HL-60 (cell line): ENCODE data around the gene PRDM2.

Source experiments
- DNase-seq, 2 experiments: peaks; one replicate each; pipeline ENCODE4 v3.0.0-alpha.2; 2010 to 2020; ENCODE audit warnings: low read depth in 1 of 2, low spot score in 1 of 2
- H3K27ac ChIP-seq: fragments of 250-450 bp; sonication (Bioruptor Pico); replicated peaks from 2 replicates; pipeline ENCODE4 v1.5.1; 2020; ENCODE audit warnings: mild to moderate bottlenecking, moderate library complexity
- H3K27me3 ChIP-seq: fragments of 250-450 bp; sonication (Bioruptor Pico); 2 replicates; pipeline ENCODE4 v1.5.1; 2021; ENCODE audit warnings: mild to moderate bottlenecking, moderate library complexity; ENCODE audit not compliant: insufficient read depth, poor library complexity, severe bottlenecking
- H3K4me3 ChIP-seq: replicated peaks from 2 replicates; pipeline ENCODE4 v1.5.1; 2011; ENCODE audit warnings: mild to moderate bottlenecking, control low read depth, low read length; ENCODE audit not compliant: insufficient read depth
- GABPA ChIP-seq: IDR thresholded peaks from 2 replicates; pipeline ENCODE4 v1.6.1; 2012; ENCODE audit warnings: low read depth
- POLR2AphosphoS5 ChIP-seq: IDR thresholded peaks from 2 replicates; pipeline ENCODE4 v1.6.1; 2012; ENCODE audit warnings: low read depth
- SPI1 ChIP-seq: IDR thresholded peaks from 2 replicates; pipeline ENCODE4 v1.6.1; 2012; ENCODE audit warnings: low read depth, mild to moderate bottlenecking, borderline replicate concordance
- TF ChIP-seq, protein P1 (sequence below): IDR thresholded peaks from 2 replicates; pipeline ENCODE4 v1.6.1; 2012; ENCODE audit warnings: low read depth; ENCODE audit not compliant: insufficient replicate concordance
- TF ChIP-seq, protein P2 (sequence below): IDR thresholded peaks from one replicate; pipeline ENCODE4 v1.5.1; 2011; ENCODE audit warnings: low read length, control low read depth, inconsistent platforms; ENCODE audit not compliant: insufficient read depth

PRDM2 gene

DNA sequence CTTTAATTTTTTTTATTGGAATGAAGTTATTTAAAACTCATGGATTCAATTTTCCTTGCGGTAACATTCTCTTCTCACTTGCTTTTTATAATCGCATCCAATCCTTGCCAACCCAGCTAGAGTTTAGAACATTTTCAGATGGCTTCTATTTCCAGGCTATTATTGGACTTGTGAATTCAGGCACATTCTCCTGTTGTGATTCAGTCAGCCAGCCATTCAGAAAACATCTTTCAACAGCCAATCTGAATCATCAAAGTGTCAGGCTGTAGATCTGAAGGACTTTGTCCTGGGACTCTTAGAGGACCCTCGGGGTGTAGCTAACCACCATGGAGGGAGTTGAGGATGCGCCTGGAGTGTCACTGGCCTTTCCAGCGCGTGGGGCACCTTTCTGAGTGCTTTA is 92.4 kb downstream of the PRDM2 start:
- Histone ChIP-seq H3K27ac (no peak overlapping the region), H3K4me3 (no peak overlapping the region), H3K27me3 (no peaks in the 10 kb centered on the region)
- no peak for DNase-seq
- no peak for TF ChIP-seq POLR2AphosphoS5
- TF ChIP-seq, protein P1, sequence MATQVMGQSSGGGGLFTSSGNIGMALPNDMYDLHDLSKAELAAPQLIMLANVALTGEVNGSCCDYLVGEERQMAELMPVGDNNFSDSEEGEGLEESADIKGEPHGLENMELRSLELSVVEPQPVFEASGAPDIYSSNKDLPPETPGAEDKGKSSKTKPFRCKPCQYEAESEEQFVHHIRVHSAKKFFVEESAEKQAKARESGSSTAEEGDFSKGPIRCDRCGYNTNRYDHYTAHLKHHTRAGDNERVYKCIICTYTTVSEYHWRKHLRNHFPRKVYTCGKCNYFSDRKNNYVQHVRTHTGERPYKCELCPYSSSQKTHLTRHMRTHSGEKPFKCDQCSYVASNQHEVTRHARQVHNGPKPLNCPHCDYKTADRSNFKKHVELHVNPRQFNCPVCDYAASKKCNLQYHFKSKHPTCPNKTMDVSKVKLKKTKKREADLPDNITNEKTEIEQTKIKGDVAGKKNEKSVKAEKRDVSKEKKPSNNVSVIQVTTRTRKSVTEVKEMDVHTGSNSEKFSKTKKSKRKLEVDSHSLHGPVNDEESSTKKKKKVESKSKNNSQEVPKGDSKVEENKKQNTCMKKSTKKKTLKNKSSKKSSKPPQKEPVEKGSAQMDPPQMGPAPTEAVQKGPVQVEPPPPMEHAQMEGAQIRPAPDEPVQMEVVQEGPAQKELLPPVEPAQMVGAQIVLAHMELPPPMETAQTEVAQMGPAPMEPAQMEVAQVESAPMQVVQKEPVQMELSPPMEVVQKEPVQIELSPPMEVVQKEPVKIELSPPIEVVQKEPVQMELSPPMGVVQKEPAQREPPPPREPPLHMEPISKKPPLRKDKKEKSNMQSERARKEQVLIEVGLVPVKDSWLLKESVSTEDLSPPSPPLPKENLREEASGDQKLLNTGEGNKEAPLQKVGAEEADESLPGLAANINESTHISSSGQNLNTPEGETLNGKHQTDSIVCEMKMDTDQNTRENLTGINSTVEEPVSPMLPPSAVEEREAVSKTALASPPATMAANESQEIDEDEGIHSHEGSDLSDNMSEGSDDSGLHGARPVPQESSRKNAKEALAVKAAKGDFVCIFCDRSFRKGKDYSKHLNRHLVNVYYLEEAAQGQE, result no peak
- TF ChIP-seq GABPA, result no peak
- TF ChIP-seq, protein P2, sequence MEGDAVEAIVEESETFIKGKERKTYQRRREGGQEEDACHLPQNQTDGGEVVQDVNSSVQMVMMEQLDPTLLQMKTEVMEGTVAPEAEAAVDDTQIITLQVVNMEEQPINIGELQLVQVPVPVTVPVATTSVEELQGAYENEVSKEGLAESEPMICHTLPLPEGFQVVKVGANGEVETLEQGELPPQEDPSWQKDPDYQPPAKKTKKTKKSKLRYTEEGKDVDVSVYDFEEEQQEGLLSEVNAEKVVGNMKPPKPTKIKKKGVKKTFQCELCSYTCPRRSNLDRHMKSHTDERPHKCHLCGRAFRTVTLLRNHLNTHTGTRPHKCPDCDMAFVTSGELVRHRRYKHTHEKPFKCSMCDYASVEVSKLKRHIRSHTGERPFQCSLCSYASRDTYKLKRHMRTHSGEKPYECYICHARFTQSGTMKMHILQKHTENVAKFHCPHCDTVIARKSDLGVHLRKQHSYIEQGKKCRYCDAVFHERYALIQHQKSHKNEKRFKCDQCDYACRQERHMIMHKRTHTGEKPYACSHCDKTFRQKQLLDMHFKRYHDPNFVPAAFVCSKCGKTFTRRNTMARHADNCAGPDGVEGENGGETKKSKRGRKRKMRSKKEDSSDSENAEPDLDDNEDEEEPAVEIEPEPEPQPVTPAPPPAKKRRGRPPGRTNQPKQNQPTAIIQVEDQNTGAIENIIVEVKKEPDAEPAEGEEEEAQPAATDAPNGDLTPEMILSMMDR, result no peak
- no peak for TF ChIP-seq SPI1

DNA sequence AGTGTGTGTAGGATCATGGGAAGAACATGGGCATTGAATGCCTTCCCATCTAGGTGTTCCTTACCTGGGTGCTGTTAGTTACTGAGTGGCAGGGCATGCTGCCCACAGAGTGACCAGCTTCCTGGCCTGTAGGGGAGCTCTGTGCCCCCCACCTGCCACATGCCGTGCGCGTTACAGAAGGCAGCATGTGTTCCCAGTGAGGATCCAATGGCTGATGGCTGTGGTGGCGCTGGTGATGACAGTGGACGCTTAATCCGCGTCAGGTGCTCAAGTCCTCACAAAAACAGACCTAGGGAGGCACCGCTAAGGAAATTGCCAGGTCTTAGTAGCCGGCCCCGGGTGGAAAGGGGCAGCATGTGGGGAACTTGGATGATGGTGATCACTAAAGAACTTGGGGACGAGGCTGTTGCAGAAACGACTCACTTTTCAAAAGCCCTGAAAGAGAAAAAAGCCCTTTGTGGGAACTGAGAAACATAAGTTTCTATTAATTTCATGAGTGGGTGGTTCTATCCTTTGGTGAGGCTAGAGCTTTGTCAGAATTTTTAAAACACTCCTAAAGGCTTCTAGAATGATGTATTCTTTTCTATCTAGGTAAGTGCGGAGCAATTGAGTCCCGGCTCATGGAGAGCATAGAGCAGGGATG is 93.2 kb downstream of the PRDM2 start:
- no peak for DNase-seq
- Histone ChIP-seq H3K27ac (no peak overlapping the region), H3K27me3 (no peaks in the 10 kb centered on the region), H3K4me3 (no peak overlapping the region)
- TF ChIP-seq, protein P2, result no peak
- TF ChIP-seq GABPA (no peak), POLR2AphosphoS5 (0 out of 2 replicates have a peak, but pooled peaks have one; percentile 24), SPI1 (no peak)
- TF ChIP-seq, protein P1, result no peak

DNA sequence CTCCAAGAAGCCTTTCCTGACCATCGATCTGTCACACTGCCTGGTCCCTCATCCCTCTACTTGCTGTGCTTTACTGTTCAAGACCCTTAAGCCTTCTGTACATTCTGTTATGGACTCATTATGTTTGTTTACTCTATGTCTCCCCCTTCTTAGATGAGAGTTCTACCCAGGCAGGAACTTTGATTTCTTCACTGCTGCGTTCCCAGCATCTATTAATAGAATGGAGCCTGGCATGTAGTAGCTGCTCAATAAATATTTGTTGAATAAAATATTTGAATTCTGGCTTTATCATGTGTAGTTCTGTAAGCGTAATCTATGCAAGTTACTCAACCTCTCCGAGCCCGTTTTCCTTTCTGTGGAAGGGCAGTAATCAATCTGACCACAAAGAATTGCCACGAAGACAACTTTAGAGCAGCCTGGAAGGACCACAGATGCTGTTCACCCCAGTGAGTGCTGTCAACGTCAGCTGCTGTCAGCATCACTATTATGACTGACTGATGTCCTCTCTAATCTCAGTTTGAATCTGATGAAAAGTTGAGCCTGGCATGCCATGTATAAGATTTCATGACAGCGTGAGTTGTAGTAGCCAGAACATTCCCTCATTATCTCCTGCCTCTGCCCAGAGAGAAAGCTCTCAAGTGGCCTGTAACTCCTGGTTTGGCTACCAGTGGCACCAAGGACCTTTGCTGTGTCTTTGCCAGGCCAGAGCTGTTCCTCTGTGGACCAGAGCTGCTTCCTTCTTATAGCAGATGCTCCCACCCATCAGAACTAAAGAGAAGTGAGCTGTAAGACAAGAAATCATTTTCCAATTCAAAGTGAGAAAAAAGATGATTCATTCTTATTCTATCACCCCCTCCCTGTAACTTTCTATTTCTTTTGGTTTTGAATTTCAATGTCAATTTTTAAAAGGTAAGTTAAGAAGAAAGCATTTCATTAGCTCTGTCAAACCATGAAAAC is 94.5 kb downstream of the PRDM2 start:
- no peak overlapping the region for H3K4me3 ChIP-seq
- no peaks in the 10 kb centered on the region for H3K27me3 ChIP-seq
- no peak for DNase-seq
- TF ChIP-seq POLR2AphosphoS5, result no peak
- TF ChIP-seq, protein P1, result no peak
- no peak for TF ChIP-seq SPI1
- TF ChIP-seq GABPA, result no peak
- TF ChIP-seq, protein P2, result no peak
- no peak overlapping the region for H3K27ac ChIP-seq
